ENCODE data around the gene FGGY.

DNA sequence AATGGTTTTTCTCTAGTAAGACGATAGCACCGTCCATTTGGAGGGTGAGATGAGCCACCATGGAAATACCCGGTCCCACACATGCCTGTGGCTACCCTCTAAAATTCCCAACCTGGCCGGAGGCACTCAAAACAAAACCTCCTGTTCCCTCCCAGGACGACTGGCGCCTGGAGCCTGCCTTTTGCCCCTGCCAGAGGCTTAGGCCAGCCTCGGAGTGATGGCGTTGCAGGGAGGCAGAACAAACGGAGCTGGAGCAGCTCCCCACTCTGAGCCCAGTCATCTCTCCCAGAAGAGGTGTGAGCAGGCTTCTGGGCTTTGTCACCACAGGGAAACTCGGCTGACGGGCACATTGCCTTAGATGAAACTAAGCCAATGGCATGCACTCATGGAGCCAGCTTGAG, 304.1 kb downstream of the FGGY start:
- TF ChIP-seq, protein P1, sequence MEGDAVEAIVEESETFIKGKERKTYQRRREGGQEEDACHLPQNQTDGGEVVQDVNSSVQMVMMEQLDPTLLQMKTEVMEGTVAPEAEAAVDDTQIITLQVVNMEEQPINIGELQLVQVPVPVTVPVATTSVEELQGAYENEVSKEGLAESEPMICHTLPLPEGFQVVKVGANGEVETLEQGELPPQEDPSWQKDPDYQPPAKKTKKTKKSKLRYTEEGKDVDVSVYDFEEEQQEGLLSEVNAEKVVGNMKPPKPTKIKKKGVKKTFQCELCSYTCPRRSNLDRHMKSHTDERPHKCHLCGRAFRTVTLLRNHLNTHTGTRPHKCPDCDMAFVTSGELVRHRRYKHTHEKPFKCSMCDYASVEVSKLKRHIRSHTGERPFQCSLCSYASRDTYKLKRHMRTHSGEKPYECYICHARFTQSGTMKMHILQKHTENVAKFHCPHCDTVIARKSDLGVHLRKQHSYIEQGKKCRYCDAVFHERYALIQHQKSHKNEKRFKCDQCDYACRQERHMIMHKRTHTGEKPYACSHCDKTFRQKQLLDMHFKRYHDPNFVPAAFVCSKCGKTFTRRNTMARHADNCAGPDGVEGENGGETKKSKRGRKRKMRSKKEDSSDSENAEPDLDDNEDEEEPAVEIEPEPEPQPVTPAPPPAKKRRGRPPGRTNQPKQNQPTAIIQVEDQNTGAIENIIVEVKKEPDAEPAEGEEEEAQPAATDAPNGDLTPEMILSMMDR (IDR thresholded peaks at IDR 0.05): no peak
- TF ChIP-seq IRF2 (CRISPR knock-in tag; IDR thresholded peaks at IDR 0.05; ENCODE audit: borderline replicate concordance, low read depth): no peak
- no peak for TF ChIP-seq CBFB (CRISPR knock-in tag; IDR thresholded peaks at IDR 0.05; ENCODE audit: low read depth)
- TF ChIP-seq, protein P2, sequence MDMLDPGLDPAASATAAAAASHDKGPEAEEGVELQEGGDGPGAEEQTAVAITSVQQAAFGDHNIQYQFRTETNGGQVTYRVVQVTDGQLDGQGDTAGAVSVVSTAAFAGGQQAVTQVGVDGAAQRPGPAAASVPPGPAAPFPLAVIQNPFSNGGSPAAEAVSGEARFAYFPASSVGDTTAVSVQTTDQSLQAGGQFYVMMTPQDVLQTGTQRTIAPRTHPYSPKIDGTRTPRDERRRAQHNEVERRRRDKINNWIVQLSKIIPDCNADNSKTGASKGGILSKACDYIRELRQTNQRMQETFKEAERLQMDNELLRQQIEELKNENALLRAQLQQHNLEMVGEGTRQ (CRISPR knock-in tag; IDR thresholded peaks at IDR 0.05): no peak

All from WTC11 (cell line).